Osteocyte (in vitro differentiated cells): ENCODE data around the gene BIRC6. TPM values are rescaled to one million over a fixed set of nuclear protein-coding genes. Genes with fewer than 3 reads are reported as not detected.

Experiments used
- DNase-seq: peaks from one replicate; pipeline ENCODE4 v3.0.0; 2021; ENCODE audit warnings: mixed read lengths; ENCODE audit not compliant: unreplicated experiment; ENCODE audit errors: extremely low spot score
- H3K27ac Mint-ChIP-seq: one replicate; pipeline ENCODE4 v1.8.0; 2021; ENCODE audit warnings: mild to moderate bottlenecking, mixed read lengths; ENCODE audit not compliant: unreplicated experiment
- H3K27me3 Mint-ChIP-seq: one replicate; pipeline ENCODE4 v1.8.0; 2021; ENCODE audit warnings: mixed read lengths; ENCODE audit not compliant: unreplicated experiment
- H3K36me3 Mint-ChIP-seq: one replicate; pipeline ENCODE4 v1.8.0; 2021; ENCODE audit warnings: mixed read lengths; ENCODE audit not compliant: unreplicated experiment
- H3K4me1 Mint-ChIP-seq: one replicate; pipeline ENCODE4 v1.8.0; 2021; ENCODE audit warnings: mixed read lengths; ENCODE audit not compliant: unreplicated experiment
- H3K4me3 Mint-ChIP-seq: one replicate; pipeline ENCODE4 v1.8.0; 2021; ENCODE audit warnings: mild to moderate bottlenecking, moderate library complexity, mixed read lengths; ENCODE audit not compliant: unreplicated experiment
- H3K9me3 Mint-ChIP-seq: one replicate; pipeline ENCODE4 v1.8.0; 2021; ENCODE audit warnings: mixed read lengths; ENCODE audit not compliant: unreplicated experiment
- CTCF ChIP-seq: fragments of 200-600 bp; sonication (generic); IDR thresholded peaks from 2 replicates; pipeline ENCODE4 v1.5.0; 2021; ENCODE audit warnings: antibody characterized with exemption, mild to moderate bottlenecking, moderate library complexity
- total RNA-seq: library from RNA; stranded (reverse); gene quantifications from 2 replicates; pipeline ENCODE4 v1.2.1, GENCODE V29; 2021

The BIRC6 gene
- total RNA-seq, 1 donor from 2014 or later: 98.8 TPM

GRCh38 chr2:32446369-32446768, 89.5 kb downstream of the BIRC6 start:
- TF ChIP-seq CTCF: no peak
- Mint-ChIP-seq H3K27ac (no peak overlapping the region), H3K9me3 (no peaks in the 10 kb centered on the region), H3K4me1 (no peaks in the 10 kb centered on the region), H3K27me3 (no peaks in the 10 kb centered on the region), H3K36me3 (peaks cover 50% of the 10 kb centered on the region), H3K4me3 (no peak overlapping the region)
- DNase-seq: no peak

DNA sequence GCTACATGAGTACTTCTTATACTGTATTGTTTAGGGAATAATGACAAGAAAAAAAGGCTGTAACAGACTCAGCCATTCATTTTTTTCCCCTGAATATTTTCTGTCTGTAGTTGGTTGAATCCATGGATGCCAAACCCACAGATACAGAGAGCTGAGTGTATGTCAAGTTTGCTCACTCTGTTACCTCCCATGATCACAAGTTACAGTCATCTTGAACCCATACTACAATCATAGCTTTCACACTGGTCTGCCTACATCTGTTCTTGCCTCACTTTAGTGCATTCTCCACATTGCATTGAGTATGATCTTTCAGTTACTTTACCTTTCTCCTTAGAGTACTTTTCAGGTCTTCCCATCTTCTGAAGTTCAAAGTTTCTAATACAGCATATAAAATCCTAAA, 94.0 kb downstream of the BIRC6 start:
- peaks cover 19% of the 10 kb centered on the region for H3K4me1 Mint-ChIP-seq
- no peak overlapping the region for H3K4me3 Mint-ChIP-seq
- no peaks in the 10 kb centered on the region for H3K27me3 Mint-ChIP-seq
- DNase-seq: no peak
- TF ChIP-seq CTCF: no peak
- no peaks in the 10 kb centered on the region for H3K9me3 Mint-ChIP-seq
- no peak overlapping the region for H3K27ac Mint-ChIP-seq
- H3K36me3 Mint-ChIP-seq: peaks cover 30% of the 10 kb centered on the region

- H3K27me3 Mint-ChIP-seq: no peaks in the 10 kb centered on the region
- TF ChIP-seq CTCF: no peak
- peak overlapping the region; percentile 53 for H3K27ac Mint-ChIP-seq
- H3K36me3 Mint-ChIP-seq: peaks cover 36% of the 10 kb centered on the region
- no peaks in the 10 kb centered on the region for H3K9me3 Mint-ChIP-seq
- DNase-seq: no peak
- H3K4me1 Mint-ChIP-seq: peaks cover 19% of the 10 kb centered on the region
- H3K4me3 Mint-ChIP-seq: no peak overlapping the region
These were observed 95.7 kb downstream of the BIRC6 start for GRCh38 chr2:32452338-32453064.

DNA sequence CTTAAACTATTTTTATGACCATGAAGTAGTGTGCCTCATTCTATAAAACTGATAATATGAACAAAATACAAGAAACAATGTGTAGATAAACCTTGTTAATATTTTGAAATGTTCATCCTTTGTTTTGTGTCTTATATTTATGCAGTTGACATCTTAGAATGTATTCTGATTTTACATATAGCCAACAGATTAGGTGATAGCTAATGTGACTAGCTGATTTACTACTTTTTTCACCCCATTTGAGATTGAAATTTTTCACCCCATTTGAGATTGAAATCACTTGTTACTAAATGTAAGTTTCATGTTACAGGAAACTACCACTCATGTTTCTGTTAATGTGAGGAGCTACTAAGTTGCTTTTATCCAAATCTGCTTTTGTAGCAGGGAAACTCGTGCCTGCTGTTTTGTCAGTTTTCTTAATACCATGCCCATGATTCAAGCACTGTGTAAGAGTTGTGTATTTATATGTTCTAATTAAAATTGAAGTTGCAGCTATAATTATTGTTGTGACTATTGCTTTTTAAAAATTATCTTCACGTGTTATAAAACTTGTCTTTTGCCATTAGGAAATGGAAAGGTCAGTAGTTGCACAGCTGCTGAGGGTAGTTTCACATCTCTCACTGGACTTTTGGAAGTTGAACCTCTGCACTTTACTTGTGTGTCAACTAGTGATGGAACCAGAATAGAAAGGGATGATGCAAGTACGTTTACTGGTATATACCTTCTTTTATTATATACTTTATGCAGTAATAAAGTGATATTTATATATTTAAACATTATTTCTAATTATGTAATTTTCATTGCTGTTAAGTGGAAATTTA, 96.6 kb downstream of the BIRC6 start:
- Mint-ChIP-seq H3K4me3 (no peak overlapping the region), H3K4me1 (peaks cover 19% of the 10 kb centered on the region), H3K36me3 (peaks cover 41% of the 10 kb centered on the region), H3K27me3 (no peaks in the 10 kb centered on the region), H3K27ac (peak overlapping the region; percentile 53), H3K9me3 (peaks cover 5% of the 10 kb centered on the region)
- no peak for DNase-seq
- TF ChIP-seq CTCF: no peak

DNA sequence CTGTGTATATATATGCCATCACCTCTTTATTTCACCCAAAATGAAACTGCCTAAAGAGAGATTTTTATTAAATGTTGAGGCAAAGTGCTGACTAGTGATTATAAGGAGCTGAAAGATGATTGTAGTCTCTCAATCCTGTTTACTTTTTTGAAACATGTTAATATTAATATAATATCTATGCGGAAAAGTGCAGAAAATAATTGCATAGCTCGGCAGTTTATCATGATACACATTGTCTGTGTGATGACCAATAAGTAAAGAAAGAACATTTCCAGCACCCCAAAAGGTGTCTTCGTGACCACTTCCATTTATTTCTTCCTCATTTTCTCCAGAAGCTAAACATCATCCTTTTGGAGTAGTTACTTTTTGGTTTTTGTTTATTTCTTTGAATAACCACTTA, 99.0 kb downstream of the BIRC6 start:
- TF ChIP-seq CTCF: no peak
- Mint-ChIP-seq H3K4me1 (peaks cover 19% of the 10 kb centered on the region), H3K36me3 (peaks cover 40% of the 10 kb centered on the region), H3K9me3 (peaks cover 10% of the 10 kb centered on the region), H3K27me3 (no peaks in the 10 kb centered on the region), H3K4me3 (no peak overlapping the region), H3K27ac (no peak overlapping the region)
- no peak for DNase-seq
